Measurements from ENCODE around the gene GABRP.

Gene GABRP, protein sequence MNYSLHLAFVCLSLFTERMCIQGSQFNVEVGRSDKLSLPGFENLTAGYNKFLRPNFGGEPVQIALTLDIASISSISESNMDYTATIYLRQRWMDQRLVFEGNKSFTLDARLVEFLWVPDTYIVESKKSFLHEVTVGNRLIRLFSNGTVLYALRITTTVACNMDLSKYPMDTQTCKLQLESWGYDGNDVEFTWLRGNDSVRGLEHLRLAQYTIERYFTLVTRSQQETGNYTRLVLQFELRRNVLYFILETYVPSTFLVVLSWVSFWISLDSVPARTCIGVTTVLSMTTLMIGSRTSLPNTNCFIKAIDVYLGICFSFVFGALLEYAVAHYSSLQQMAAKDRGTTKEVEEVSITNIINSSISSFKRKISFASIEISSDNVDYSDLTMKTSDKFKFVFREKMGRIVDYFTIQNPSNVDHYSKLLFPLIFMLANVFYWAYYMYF

GRCh38 chr5:170783498-170784247 is at the start of gene GABRP:
TSS of gene GABRP (plus strand) at chr5:170783725. CDS start at chr5:170788616, 4,891 bp downstream.
- DNase-seq, result no peak
- in situ Hi-C loops (cut with HindIII; ENCODE audit: low pct_ligation_motif_present, low pct_unique_long_range_greater_than_20kb, low sequenced_read_pairs), result no loop called here

DNA sequence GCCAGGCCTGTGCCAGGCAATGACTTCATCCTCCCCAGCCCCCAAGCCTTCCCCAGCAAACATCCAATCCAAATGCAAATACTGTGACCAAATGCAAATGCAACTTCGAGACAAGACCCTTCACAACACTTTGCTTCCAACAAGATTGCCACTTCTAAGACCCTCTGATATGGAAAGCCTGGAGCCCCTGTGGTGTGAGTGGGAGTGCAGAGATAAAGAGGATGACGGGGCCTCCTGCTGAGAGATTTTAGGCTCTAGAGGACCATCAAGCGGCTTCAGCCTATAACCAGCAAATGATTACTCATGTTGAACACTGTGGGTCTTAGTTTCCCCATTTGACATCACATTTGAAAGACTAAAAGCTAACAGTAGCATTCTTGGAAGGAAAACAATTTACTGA is 46.6 kb upstream of the GABRP start:
- no peak for DNase-seq
- in situ Hi-C loops (cut with HindIII; ENCODE audit: low pct_ligation_motif_present, low pct_unique_long_range_greater_than_20kb, low sequenced_read_pairs), result no loop called here

GRCh38 chr5:170737591-170737990 is 45.9 kb upstream of the GABRP start:
- in situ Hi-C loops (cut with HindIII; ENCODE audit: low pct_ligation_motif_present, low pct_unique_long_range_greater_than_20kb, low sequenced_read_pairs), result no loop called here
- DNase-seq, result no peak

GRCh38 chr5:170738840-170739239 is 44.7 kb upstream of the GABRP start:
- no peak for DNase-seq
- in situ Hi-C loops (cut with HindIII; ENCODE audit: low pct_ligation_motif_present, low pct_unique_long_range_greater_than_20kb, low sequenced_read_pairs), result no loop called here

DNA sequence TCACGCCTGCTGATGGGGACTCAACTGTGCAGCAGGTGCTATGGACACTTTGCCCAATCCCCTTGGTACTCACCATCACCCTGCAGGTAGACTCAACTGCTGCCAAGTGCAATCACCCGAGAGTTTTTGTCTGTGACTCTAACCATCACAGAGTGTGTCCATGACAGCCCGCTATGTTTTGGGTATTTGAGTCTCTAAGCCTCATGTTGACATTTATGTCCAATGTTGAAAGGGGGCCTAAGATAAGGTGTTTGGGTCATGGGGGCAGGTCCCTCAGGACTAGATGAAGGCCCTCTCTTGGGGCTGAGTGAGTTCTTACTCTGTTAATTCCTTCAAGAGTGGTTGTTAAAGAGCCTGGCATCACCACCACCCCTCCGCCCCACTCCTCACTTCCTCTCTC is 44.1 kb upstream of the GABRP start:
- DNase-seq, result no peak
- in situ Hi-C loops (cut with HindIII; ENCODE audit: low pct_ligation_motif_present, low pct_unique_long_range_greater_than_20kb, low sequenced_read_pairs), result no loop called here

- no peak for DNase-seq
These were observed 42.8 kb upstream of the GABRP start for GRCh38 chr5:170740551-170741205.

GRCh38 chr5:170741801-170742200 is 41.7 kb upstream of the GABRP start:
- in situ Hi-C loops (cut with HindIII; ENCODE audit: low pct_ligation_motif_present, low pct_unique_long_range_greater_than_20kb, low sequenced_read_pairs), result no loop called here

More at GRCh38 chr5:170740551-170741205, 42.8 kb upstream of the GABRP start:
- in situ Hi-C loops (cut with HindIII; ENCODE audit: low pct_ligation_motif_present, low pct_unique_long_range_greater_than_20kb, low sequenced_read_pairs), result no loop called here

GRCh38 chr5:170743876-170744212 is 39.7 kb upstream of the GABRP start:
- in situ Hi-C loops (cut with HindIII; ENCODE audit: low pct_ligation_motif_present, low pct_unique_long_range_greater_than_20kb, low sequenced_read_pairs), result no loop called here
- DNase-seq, result no peak

More at GRCh38 chr5:170741801-170742200, 41.7 kb upstream of the GABRP start:
- no peak for DNase-seq

DNA sequence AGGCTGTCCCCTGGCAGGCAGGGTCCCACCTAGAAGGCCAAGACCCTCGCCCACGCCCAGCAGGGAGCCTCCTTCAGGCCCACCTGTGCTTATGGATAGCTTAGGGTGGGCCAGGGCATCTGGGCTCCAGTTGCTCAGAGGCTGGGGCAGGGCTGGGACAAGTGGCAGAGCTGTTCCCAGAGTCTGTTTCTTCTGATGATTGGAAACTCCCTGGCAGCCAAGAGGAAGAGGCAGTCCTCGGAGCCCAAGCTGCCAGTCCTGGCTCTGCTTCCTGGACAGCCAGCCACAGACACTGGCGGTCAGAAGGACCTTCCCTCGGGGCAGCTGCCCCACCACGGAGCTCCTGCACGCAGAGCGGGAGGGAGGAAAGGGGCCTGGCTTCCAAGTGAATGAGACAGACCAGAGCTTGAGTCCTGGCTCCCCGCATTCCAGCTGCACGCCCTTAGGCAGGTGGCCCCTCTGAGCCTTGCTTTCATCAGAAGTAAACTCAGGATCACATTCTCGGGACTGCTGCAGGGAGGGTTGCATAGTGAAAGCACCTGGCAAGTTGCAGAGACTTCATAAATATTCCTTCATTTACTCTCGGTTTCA is 37.9 kb upstream of the GABRP start:
- DNase-seq, result peak; percentile 26
- in situ Hi-C loops (cut with HindIII; ENCODE audit: low pct_ligation_motif_present, low pct_unique_long_range_greater_than_20kb, low sequenced_read_pairs), result no loop called here

- DNase-seq, result no peak
- in situ Hi-C loops (cut with HindIII; ENCODE audit: low pct_ligation_motif_present, low pct_unique_long_range_greater_than_20kb, low sequenced_read_pairs), result no loop called here
These were observed 37.2 kb upstream of the GABRP start for GRCh38 chr5:170746075-170746960.

- in situ Hi-C loops (cut with HindIII; ENCODE audit: low pct_ligation_motif_present, low pct_unique_long_range_greater_than_20kb, low sequenced_read_pairs), result no loop called here
These were observed 36.6 kb upstream of the GABRP start for GRCh38 chr5:170746961-170747340.

DNA sequence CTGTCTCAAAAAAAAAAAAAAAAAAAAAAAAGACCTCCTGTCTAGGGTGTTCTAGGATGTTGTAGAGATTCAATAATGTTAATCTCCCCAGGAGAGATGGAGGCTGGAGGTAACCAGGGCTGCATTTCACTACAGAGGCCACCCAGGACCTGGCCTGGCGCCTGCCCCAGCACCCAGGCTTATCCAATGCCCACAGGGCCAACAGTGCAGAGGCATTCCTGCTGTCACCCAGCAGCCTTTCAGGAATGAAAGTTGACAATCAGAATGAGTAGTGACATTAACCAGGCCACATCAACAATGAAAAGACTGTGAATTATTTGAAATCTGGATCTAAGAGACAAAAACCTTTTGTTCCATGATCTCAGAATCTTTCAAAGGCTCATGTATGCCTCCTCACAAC is 36.2 kb upstream of the GABRP start:
- DNase-seq, result no peak
- in situ Hi-C loops (cut with HindIII; ENCODE audit: low pct_ligation_motif_present, low pct_unique_long_range_greater_than_20kb, low sequenced_read_pairs), result no loop called here

More at GRCh38 chr5:170746961-170747340, 36.6 kb upstream of the GABRP start:
- DNase-seq, result no peak

DNA sequence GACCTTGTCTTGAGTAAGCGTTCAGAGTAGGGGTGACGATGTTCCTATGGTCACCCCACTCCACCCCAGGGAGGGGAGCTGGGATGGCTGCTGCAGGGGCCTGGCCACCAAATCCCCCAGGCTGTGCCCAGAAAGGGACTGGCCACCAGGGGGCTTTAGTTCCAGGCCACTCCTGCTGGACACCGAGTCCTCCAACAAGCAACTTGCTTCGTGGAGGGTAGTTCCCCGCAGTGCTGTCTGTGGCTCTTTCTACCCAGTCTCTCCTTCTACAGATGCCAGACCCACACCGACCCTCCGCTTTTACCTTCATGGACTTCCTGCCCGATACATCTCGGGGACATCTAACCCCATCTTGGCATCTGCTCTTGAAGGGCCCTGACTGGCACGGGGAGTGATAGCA is 35.7 kb upstream of the GABRP start:
- in situ Hi-C loops (cut with HindIII; ENCODE audit: low pct_ligation_motif_present, low pct_unique_long_range_greater_than_20kb, low sequenced_read_pairs), result no loop called here
- peak; percentile 25 for DNase-seq

DNA sequence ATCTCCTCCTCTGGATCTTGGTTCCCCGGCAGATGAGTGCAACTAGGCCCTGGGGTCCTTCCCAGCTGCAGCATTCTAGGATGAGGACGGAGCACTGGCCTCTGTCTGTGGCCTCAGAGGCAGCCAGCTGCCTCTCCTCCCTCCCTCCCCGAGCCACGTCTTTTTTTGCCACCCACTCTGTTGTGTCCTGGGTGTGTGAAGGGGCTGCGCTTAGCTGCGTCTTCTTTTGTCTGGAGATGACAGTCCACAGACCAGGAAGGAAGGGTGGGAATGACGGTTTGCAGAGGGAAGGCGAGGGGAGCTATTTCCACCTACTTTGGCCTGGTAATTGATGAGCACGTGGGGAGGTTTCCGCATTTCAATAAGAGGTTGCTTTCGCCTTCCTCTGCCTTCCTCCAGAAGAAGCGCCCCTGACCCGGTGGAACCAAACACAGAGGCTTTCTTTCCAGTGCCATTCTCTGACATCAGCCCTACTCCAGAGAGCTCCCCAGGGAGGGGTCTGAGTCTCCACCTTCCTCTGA is 34.5 kb upstream of the GABRP start:
- DNase-seq, result no peak
- in situ Hi-C loops (cut with HindIII; ENCODE audit: low pct_ligation_motif_present, low pct_unique_long_range_greater_than_20kb, low sequenced_read_pairs), result no loop called here

DNA sequence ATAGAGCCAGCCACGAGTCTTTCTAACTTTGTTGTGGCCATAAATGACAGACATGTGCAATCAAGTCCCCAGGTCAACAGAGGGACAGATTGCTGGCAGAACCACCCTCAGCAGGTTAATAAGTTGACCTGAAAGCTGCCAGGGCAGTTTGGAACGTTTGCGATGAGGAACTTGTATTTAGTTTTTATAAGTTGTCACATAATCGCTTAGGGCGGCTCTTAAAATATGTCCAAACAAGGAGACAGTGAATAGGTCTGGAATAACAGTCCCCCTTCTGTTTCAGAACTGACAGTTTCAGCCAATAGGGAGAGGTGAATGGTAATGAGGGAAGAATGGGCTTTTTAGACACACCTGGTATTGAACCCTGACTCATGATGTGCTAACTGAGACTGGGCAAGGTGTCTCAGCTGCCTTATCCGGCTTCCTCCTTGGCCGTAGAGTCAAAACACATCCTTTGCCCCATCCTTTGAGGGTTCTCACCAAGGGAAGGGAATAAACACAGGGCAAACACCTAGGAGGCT is 33.6 kb upstream of the GABRP start:
- in situ Hi-C loops (cut with HindIII; ENCODE audit: low pct_ligation_motif_present, low pct_unique_long_range_greater_than_20kb, low sequenced_read_pairs), result no loop called here
- no peak for DNase-seq

- no peak for DNase-seq
- in situ Hi-C loops (cut with HindIII; ENCODE audit: low pct_ligation_motif_present, low pct_unique_long_range_greater_than_20kb, low sequenced_read_pairs), result no loop called here
These were observed 32.7 kb upstream of the GABRP start for GRCh38 chr5:170750791-170751190.

DNA sequence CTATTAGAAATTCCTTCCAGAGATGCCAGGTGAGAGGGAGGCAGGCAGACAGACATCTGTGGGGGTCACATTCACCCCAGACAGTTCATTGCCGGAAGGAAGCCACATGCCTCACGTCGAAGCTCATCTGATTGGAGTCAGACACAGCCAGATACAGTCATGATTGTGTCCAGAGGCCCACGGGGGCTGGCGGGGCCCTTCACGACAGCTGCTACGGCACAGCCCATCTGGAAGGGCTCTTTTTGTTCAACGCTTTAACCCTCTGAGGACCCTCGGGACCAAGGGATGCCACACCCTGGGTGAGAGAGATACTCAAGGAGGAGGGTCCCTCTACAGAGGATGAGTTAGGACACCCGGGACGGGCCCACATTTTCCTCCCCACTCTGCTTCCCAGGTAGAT is 31.9 kb upstream of the GABRP start:
- in situ Hi-C loops (cut with HindIII; ENCODE audit: low pct_ligation_motif_present, low pct_unique_long_range_greater_than_20kb, low sequenced_read_pairs), result no loop called here

More for the DNA sequence above, 31.9 kb upstream of the GABRP start:
- no peak for DNase-seq
